ENCODE measurements around the gene NFYC.

NFYC gene

GRCh38 chr1:40803902-40804301 is 112.4 kb downstream of the NFYC start:
- Histone ChIP-seq H3K27me3 (replicated peaks; ENCODE audit: control insufficient read depth, insufficient read depth, low read length, poor library complexity, severe bottlenecking) (no peaks in the 10 kb centered on the region), H3K9me3 (ENCODE audit: control insufficient read depth, low read length) (no peaks in the 10 kb centered on the region), H3K4me1 (ENCODE audit: control insufficient read depth, insufficient read depth, low read length, poor library complexity, severe bottlenecking) (peaks cover 11% of the 10 kb centered on the region), H3K36me3 (ENCODE audit: control insufficient read depth, insufficient read depth, low read length) (no peaks in the 10 kb centered on the region), H3K27ac (ENCODE audit: insufficient read depth, low read length, poor library complexity, severe bottlenecking) (no peak overlapping the region), H3K4me3 (ENCODE audit: insufficient read depth, low read depth, low read length, poor library complexity, severe bottlenecking) (no peak overlapping the region)
- DNase-seq = no peak

- H3K9me3 ChIP-seq (ENCODE audit: control insufficient read depth, low read length) = no peaks in the 10 kb centered on the region
- peaks cover 17% of the 10 kb centered on the region for H3K4me1 ChIP-seq (ENCODE audit: control insufficient read depth, insufficient read depth, low read length, poor library complexity, severe bottlenecking)
Observed at GRCh38 chr1:40806240-40806639, 114.7 kb downstream of the NFYC start.

GRCh38 chr1:40806731-40807695 is 115.5 kb downstream of the NFYC start:
- H3K9me3 ChIP-seq (ENCODE audit: control insufficient read depth, low read length) = no peaks in the 10 kb centered on the region
- no peaks in the 10 kb centered on the region for H3K36me3 ChIP-seq (ENCODE audit: control insufficient read depth, insufficient read depth, low read length)
- peaks cover 9% of the 10 kb centered on the region for H3K4me1 ChIP-seq (ENCODE audit: control insufficient read depth, insufficient read depth, low read length, poor library complexity, severe bottlenecking)
- DNase-seq = no peak
- no peak overlapping the region for H3K4me3 ChIP-seq (ENCODE audit: insufficient read depth, low read depth, low read length, poor library complexity, severe bottlenecking)
- H3K27me3 ChIP-seq (replicated peaks; ENCODE audit: control insufficient read depth, insufficient read depth, low read length, poor library complexity, severe bottlenecking) = no peaks in the 10 kb centered on the region
- H3K27ac ChIP-seq (ENCODE audit: insufficient read depth, low read length, poor library complexity, severe bottlenecking) = no peak overlapping the region

More at GRCh38 chr1:40806240-40806639, 114.7 kb downstream of the NFYC start:
- Histone ChIP-seq H3K36me3 (ENCODE audit: control insufficient read depth, insufficient read depth, low read length) (no peaks in the 10 kb centered on the region), H3K27me3 (replicated peaks; ENCODE audit: control insufficient read depth, insufficient read depth, low read length, poor library complexity, severe bottlenecking) (no peaks in the 10 kb centered on the region), H3K27ac (ENCODE audit: insufficient read depth, low read length, poor library complexity, severe bottlenecking) (no peak overlapping the region), H3K4me3 (ENCODE audit: insufficient read depth, low read depth, low read length, poor library complexity, severe bottlenecking) (no peak overlapping the region)
- DNase-seq = no peak

GRCh38 chr1:40808002-40808401 is 116.5 kb downstream of the NFYC start:
- no peak for DNase-seq
- H3K27ac ChIP-seq (ENCODE audit: insufficient read depth, low read length, poor library complexity, severe bottlenecking) = no peak overlapping the region
- no peak overlapping the region for H3K4me3 ChIP-seq (ENCODE audit: insufficient read depth, low read depth, low read length, poor library complexity, severe bottlenecking)
- no peaks in the 10 kb centered on the region for H3K36me3 ChIP-seq (ENCODE audit: control insufficient read depth, insufficient read depth, low read length)
- peaks cover 7% of the 10 kb centered on the region for H3K4me1 ChIP-seq (ENCODE audit: control insufficient read depth, insufficient read depth, low read length, poor library complexity, severe bottlenecking)
- no peaks in the 10 kb centered on the region for H3K9me3 ChIP-seq (ENCODE audit: control insufficient read depth, low read length)
- H3K27me3 ChIP-seq (replicated peaks; ENCODE audit: control insufficient read depth, insufficient read depth, low read length, poor library complexity, severe bottlenecking) = no peaks in the 10 kb centered on the region

- no peaks in the 10 kb centered on the region for H3K9me3 ChIP-seq (ENCODE audit: control insufficient read depth, low read length)
- H3K27ac ChIP-seq (ENCODE audit: insufficient read depth, low read length, poor library complexity, severe bottlenecking) = no peak overlapping the region
- peaks cover 7% of the 10 kb centered on the region for H3K4me1 ChIP-seq (ENCODE audit: control insufficient read depth, insufficient read depth, low read length, poor library complexity, severe bottlenecking)
- H3K4me3 ChIP-seq (ENCODE audit: insufficient read depth, low read depth, low read length, poor library complexity, severe bottlenecking) = no peak overlapping the region
- no peaks in the 10 kb centered on the region for H3K36me3 ChIP-seq (ENCODE audit: control insufficient read depth, insufficient read depth, low read length)
- DNase-seq = no peak
- no peaks in the 10 kb centered on the region for H3K27me3 ChIP-seq (replicated peaks; ENCODE audit: control insufficient read depth, insufficient read depth, low read length, poor library complexity, severe bottlenecking)
Observed at GRCh38 chr1:40808444-40808843, 116.9 kb downstream of the NFYC start.

- no peak for DNase-seq
- Histone ChIP-seq H3K9me3 (ENCODE audit: control insufficient read depth, low read length) (no peaks in the 10 kb centered on the region), H3K4me3 (ENCODE audit: insufficient read depth, low read depth, low read length, poor library complexity, severe bottlenecking) (no peak overlapping the region), H3K4me1 (ENCODE audit: control insufficient read depth, insufficient read depth, low read length, poor library complexity, severe bottlenecking) (peaks cover 7% of the 10 kb centered on the region), H3K27ac (ENCODE audit: insufficient read depth, low read length, poor library complexity, severe bottlenecking) (no peak overlapping the region), H3K36me3 (ENCODE audit: control insufficient read depth, insufficient read depth, low read length) (no peaks in the 10 kb centered on the region), H3K27me3 (replicated peaks; ENCODE audit: control insufficient read depth, insufficient read depth, low read length, poor library complexity, severe bottlenecking) (no peaks in the 10 kb centered on the region)
Observed at GRCh38 chr1:40808909-40809308, 117.4 kb downstream of the NFYC start.

GRCh38 chr1:40810927-40811326 is 119.4 kb downstream of the NFYC start:
- peaks cover 7% of the 10 kb centered on the region for H3K4me1 ChIP-seq (ENCODE audit: control insufficient read depth, insufficient read depth, low read length, poor library complexity, severe bottlenecking)
- no peaks in the 10 kb centered on the region for H3K9me3 ChIP-seq (ENCODE audit: control insufficient read depth, low read length)
- H3K27ac ChIP-seq (ENCODE audit: insufficient read depth, low read length, poor library complexity, severe bottlenecking) = no peak overlapping the region
- no peaks in the 10 kb centered on the region for H3K36me3 ChIP-seq (ENCODE audit: control insufficient read depth, insufficient read depth, low read length)
- H3K27me3 ChIP-seq (replicated peaks; ENCODE audit: control insufficient read depth, insufficient read depth, low read length, poor library complexity, severe bottlenecking) = no peaks in the 10 kb centered on the region
- DNase-seq = no peak
- no peak overlapping the region for H3K4me3 ChIP-seq (ENCODE audit: insufficient read depth, low read depth, low read length, poor library complexity, severe bottlenecking)

- no peak overlapping the region for H3K27ac ChIP-seq (ENCODE audit: insufficient read depth, low read length, poor library complexity, severe bottlenecking)
- no peaks in the 10 kb centered on the region for H3K36me3 ChIP-seq (ENCODE audit: control insufficient read depth, insufficient read depth, low read length)
- no peaks in the 10 kb centered on the region for H3K9me3 ChIP-seq (ENCODE audit: control insufficient read depth, low read length)
- no peaks in the 10 kb centered on the region for H3K27me3 ChIP-seq (replicated peaks; ENCODE audit: control insufficient read depth, insufficient read depth, low read length, poor library complexity, severe bottlenecking)
- DNase-seq = no peak
- peaks cover 5% of the 10 kb centered on the region for H3K4me1 ChIP-seq (ENCODE audit: control insufficient read depth, insufficient read depth, low read length, poor library complexity, severe bottlenecking)
- no peak overlapping the region for H3K4me3 ChIP-seq (ENCODE audit: insufficient read depth, low read depth, low read length, poor library complexity, severe bottlenecking)
Observed at GRCh38 chr1:40815420-40815819, 123.9 kb downstream of the NFYC start.

GRCh38 chr1:40817791-40818263 is 126.3 kb downstream of the NFYC start:
- peak overlapping the region; percentile 36 for H3K27ac ChIP-seq (ENCODE audit: insufficient read depth, low read length, poor library complexity, severe bottlenecking)
- no peaks in the 10 kb centered on the region for H3K27me3 ChIP-seq (replicated peaks; ENCODE audit: control insufficient read depth, insufficient read depth, low read length, poor library complexity, severe bottlenecking)
- no peak for DNase-seq
- H3K4me3 ChIP-seq (ENCODE audit: insufficient read depth, low read depth, low read length, poor library complexity, severe bottlenecking) = peak overlapping the region; percentile 51
- H3K9me3 ChIP-seq (ENCODE audit: control insufficient read depth, low read length) = no peaks in the 10 kb centered on the region
- H3K36me3 ChIP-seq (ENCODE audit: control insufficient read depth, insufficient read depth, low read length) = no peaks in the 10 kb centered on the region
- peaks cover 5% of the 10 kb centered on the region for H3K4me1 ChIP-seq (ENCODE audit: control insufficient read depth, insufficient read depth, low read length, poor library complexity, severe bottlenecking)

GRCh38 chr1:40818264-40818961 is 126.9 kb downstream of the NFYC start:
- H3K27me3 ChIP-seq (replicated peaks; ENCODE audit: control insufficient read depth, insufficient read depth, low read length, poor library complexity, severe bottlenecking) = no peaks in the 10 kb centered on the region
- H3K9me3 ChIP-seq (ENCODE audit: control insufficient read depth, low read length) = no peaks in the 10 kb centered on the region
- H3K36me3 ChIP-seq (ENCODE audit: control insufficient read depth, insufficient read depth, low read length) = no peaks in the 10 kb centered on the region
- peak overlapping the region; percentile 51 for H3K4me3 ChIP-seq (ENCODE audit: insufficient read depth, low read depth, low read length, poor library complexity, severe bottlenecking)
- H3K27ac ChIP-seq (ENCODE audit: insufficient read depth, low read length, poor library complexity, severe bottlenecking) = peak overlapping the region; percentile 36
- peaks cover 5% of the 10 kb centered on the region for H3K4me1 ChIP-seq (ENCODE audit: control insufficient read depth, insufficient read depth, low read length, poor library complexity, severe bottlenecking)
- peak; percentile 81 to 86 (median 85) for DNase-seq
